GM12864 (cell line): ENCODE data around the gene ABTB2.

Source experiments
- DNase-seq: peaks from one replicate; pipeline ENCODE4 v3.0.0-alpha.2; 2011; ENCODE audit warnings: low read depth
- H3K4me3 ChIP-seq: 2 replicates; pipeline ENCODE4 v1.5.1; 2011; ENCODE audit warnings: mild to moderate bottlenecking, low read depth, low read length, control low read depth
- TF ChIP-seq, protein P1 (sequence below): IDR thresholded peaks from 2 replicates; pipeline ENCODE4 v1.5.1; 2011; ENCODE audit warnings: low read depth, mild to moderate bottlenecking, moderate library complexity, low read length, control low read depth, inconsistent platforms; ENCODE audit errors: missing control alignments

The ABTB2 gene

DNA sequence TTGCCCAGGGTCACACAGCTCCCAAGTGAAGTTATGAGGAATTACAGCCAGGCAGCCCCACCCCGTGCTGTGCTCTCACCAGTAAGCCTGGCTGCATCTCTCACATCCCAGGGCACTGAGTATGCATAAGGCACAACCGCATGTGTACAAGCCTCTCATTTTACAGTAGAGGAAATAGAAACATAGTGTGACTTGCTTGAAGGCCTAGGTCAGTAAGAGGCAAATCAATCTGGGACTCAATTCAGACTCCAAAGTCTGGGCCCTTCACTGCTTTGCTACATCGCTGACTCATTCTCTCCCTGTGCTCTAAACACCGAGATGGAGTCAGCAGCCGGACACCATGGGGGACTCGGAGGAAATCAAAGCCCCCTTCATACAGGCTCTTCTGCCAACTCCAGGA is 7.9 kb downstream of the ABTB2 start:
- H3K4me3 ChIP-seq = no peak overlapping the region
- TF ChIP-seq, protein P1, sequence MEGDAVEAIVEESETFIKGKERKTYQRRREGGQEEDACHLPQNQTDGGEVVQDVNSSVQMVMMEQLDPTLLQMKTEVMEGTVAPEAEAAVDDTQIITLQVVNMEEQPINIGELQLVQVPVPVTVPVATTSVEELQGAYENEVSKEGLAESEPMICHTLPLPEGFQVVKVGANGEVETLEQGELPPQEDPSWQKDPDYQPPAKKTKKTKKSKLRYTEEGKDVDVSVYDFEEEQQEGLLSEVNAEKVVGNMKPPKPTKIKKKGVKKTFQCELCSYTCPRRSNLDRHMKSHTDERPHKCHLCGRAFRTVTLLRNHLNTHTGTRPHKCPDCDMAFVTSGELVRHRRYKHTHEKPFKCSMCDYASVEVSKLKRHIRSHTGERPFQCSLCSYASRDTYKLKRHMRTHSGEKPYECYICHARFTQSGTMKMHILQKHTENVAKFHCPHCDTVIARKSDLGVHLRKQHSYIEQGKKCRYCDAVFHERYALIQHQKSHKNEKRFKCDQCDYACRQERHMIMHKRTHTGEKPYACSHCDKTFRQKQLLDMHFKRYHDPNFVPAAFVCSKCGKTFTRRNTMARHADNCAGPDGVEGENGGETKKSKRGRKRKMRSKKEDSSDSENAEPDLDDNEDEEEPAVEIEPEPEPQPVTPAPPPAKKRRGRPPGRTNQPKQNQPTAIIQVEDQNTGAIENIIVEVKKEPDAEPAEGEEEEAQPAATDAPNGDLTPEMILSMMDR = no peak
- DNase-seq = no peak

DNA sequence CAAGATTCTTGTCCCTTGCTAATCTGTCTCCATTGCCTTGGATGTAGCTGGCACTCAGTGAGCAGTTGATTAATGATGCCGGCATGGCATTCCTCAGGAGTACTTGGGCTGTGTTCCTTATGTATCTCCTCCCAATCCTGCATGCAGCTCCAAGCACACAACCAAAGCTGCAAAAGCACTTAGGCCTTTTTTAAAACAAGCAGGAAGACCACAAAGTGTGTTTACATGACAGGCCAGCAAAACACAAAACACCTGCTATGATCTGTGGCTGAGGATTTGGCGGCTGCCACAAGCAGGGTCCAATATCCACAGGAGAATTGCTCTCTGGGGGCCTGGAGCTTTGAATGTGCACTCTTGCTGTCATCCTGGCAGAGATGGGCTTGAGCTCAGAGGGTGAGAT is 8.9 kb downstream of the ABTB2 start:
- TF ChIP-seq, protein P1 = no peak
- no peak overlapping the region for H3K4me3 ChIP-seq
- DNase-seq = no peak

DNA sequence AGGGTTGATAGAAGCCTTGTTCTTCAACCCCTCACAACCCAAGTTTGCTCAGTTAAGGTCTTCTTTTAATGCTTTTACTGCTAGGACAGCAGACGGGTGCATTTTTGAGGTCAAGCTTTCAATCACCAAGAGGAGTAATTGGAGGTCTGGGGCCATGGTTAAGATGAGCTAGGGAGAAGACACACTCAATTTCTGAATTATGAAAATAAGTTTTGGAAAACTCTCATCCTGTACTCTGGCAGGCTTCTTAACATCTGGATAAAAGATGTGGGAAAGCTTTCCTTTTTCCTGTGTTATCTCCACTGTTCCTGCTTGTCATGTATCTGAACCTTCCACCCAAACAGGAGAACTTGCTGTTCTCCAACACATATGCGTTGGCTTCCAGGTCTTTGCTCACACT is 9.7 kb downstream of the ABTB2 start:
- TF ChIP-seq, protein P1 = no peak
- no peak overlapping the region for H3K4me3 ChIP-seq
- no peak for DNase-seq

DNA sequence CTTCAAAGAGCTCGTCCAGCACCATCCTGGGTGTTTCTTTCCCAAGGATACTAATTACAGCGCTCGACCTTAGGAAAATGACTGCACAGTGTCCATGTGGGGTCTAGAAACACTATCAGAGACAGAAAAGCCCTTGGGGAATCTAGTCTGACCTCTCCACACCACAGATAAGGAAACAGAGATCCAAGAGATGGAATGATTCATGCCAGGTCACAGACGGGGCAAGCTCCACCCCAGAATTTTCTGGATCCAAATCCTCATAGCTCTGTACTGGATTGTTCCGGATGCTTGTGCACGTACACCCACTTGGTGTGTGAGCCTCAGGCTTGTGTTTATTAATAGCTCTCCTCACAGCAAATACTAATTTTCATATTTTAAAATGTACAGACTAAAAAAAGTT is 11.3 kb downstream of the ABTB2 start:
- DNase-seq = no peak
- no peak overlapping the region for H3K4me3 ChIP-seq
- TF ChIP-seq, protein P1 = no peak

DNA sequence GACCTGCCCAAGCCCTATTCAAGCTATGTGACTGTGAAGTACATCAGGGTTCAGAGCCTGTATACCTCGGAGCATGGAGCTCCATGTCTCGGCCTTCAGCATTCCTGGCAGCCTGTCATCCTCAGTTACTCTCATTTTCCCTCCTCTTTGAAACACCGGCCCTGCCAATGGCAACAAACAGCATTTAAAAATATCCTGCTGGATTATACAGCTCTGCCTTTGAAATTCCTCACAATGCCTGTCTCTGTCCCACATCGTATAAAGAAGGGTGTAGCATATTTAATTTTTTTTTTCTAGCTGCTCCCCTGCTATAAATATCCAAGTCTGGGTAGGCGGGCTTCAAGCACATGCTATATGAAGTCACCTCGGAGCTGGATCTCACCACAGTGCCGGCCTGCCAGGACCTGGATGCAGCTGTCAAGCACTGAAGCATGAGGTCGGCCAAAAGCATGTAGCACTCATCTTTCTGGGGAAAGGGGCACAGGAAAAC is 11.8 kb downstream of the ABTB2 start:
- no peak overlapping the region for H3K4me3 ChIP-seq
- TF ChIP-seq, protein P1 = no peak

DNA sequence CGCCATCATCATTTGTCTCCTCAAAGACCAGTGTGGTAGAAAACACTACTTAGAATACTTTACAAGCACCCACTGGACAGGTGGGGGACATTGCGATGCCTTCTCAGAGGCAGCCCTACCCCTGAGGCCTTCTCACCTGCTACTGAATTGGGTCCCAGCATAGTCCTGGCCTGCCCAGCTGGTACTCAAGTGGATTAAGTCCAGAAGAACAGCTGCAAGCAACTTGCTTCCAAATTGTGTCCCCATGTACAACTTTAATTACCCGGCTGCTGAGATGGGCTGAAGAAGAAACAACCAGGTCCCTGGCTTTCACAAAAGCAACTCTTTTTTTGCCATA is 12.3 kb downstream of the ABTB2 start:
- no peak overlapping the region for H3K4me3 ChIP-seq
- TF ChIP-seq, protein P1 = no peak
- DNase-seq = no peak

More for the DNA sequence above, 11.8 kb downstream of the ABTB2 start:
- DNase-seq = no peak

DNA sequence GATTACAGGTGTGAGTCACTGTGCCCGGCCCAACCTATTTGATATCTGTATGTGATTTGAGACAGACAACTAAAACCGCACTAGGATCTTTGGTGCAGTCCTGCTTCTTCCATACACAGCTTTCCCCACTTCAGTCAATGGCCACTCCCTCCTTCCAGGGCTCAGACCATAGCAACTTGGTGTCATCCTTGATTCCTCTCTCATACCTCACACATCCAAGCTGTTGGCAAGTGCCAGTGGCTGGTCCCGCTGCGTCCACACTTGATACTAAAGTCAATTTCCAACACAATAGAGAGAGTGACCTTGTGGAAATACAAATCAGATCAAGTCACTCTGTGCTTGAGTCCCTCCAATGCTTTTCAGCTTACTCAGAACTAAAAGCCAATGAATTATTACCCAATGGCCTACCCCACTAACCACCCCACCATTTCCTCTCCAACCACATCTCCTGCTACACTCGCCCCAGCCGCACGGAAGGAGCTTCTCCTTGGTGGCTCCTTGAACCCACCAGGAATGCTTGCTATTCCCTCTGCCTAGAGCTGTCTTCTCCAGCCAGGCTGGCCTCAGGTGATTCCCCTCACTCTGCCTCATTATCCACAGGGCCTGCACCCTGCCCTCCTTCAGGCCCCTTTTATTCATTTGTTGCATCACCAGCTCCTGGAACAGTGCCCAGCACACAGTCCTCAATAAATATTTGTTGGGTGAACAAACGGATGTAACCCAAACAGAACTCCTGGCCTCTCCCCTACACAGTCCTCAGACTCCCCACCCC is 12.9 kb downstream of the ABTB2 start:
- no peak overlapping the region for H3K4me3 ChIP-seq
- DNase-seq = no peak
- TF ChIP-seq, protein P1 = no peak
